ENCODE data around the gene ACSBG1. TPM values are rescaled to one million over a fixed set of nuclear protein-coding genes. Genes with fewer than 3 reads are reported as not detected.

Gene ACSBG1
- total RNA-seq, 2 donors from 2014 or later = 0.27 to 1.2 TPM

DNA sequence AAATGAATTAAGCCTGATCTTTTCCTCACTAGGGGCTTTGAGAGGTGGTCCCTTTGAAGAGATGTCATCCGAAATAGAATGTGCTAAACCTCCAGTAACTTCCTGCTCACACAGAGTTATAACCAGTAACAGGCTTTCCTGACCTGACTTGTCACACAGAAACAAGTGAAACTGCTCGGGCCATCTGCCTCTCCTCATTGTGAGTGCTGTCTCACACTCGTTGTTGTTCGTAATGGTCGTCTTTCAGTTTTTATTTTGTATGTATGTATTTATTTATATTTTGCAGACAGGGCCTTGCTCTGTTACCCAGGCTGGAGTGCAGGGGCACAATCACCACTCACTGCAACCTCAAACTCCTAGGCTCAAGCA is 24.0 kb downstream of the ACSBG1 start:
- peaks cover 13% of the 10 kb centered on the region for H3K4me1 ChIP-seq (ENCODE audit: control insufficient read depth, insufficient read depth, low read length)
- no peaks in the 10 kb centered on the region for H3K27me3 ChIP-seq (ENCODE audit: control insufficient read depth, insufficient read depth, low read length, poor library complexity, severe bottlenecking)
- H3K27ac ChIP-seq (ENCODE audit: low read depth, low read length) = no peak overlapping the region
- Mint-ChIP-seq H3K9me3 (no peaks in the 10 kb centered on the region), H3K4me3 (no peak overlapping the region), H3K27me3 (ENCODE audit: insufficient read depth) (peaks cover 3% of the 10 kb centered on the region), H3K27ac (no peak overlapping the region), H3K36me3 (ENCODE audit: low read depth) (no peaks in the 10 kb centered on the region), H3K4me1 (peaks cover 36% of the 10 kb centered on the region)
- H3K36me3 ChIP-seq (ENCODE audit: control insufficient read depth, insufficient read depth, low read length) = no peaks in the 10 kb centered on the region
- H3K9ac ChIP-seq (ENCODE audit: extremely low read depth, low read length, poor library complexity, severe bottlenecking) = no peak overlapping the region
- no peaks in the 10 kb centered on the region for H3K9me3 ChIP-seq (ENCODE audit: control insufficient read depth, low read length)
- 82 to 94% methylated on average over 2 to 5 of the region's 5 CpGs for WGBS, 2 experiments (ENCODE audit: insufficient coverage in 1 of 2, insufficient read length in 1 of 2)
- H3K4me3 ChIP-seq (ENCODE audit: low read length) = no peak overlapping the region
- TF ChIP-seq, protein P1, sequence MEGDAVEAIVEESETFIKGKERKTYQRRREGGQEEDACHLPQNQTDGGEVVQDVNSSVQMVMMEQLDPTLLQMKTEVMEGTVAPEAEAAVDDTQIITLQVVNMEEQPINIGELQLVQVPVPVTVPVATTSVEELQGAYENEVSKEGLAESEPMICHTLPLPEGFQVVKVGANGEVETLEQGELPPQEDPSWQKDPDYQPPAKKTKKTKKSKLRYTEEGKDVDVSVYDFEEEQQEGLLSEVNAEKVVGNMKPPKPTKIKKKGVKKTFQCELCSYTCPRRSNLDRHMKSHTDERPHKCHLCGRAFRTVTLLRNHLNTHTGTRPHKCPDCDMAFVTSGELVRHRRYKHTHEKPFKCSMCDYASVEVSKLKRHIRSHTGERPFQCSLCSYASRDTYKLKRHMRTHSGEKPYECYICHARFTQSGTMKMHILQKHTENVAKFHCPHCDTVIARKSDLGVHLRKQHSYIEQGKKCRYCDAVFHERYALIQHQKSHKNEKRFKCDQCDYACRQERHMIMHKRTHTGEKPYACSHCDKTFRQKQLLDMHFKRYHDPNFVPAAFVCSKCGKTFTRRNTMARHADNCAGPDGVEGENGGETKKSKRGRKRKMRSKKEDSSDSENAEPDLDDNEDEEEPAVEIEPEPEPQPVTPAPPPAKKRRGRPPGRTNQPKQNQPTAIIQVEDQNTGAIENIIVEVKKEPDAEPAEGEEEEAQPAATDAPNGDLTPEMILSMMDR (conservative IDR thresholded peaks at IDR 0.05) = no peak
- DNase-seq = peak; percentile 38

DNA sequence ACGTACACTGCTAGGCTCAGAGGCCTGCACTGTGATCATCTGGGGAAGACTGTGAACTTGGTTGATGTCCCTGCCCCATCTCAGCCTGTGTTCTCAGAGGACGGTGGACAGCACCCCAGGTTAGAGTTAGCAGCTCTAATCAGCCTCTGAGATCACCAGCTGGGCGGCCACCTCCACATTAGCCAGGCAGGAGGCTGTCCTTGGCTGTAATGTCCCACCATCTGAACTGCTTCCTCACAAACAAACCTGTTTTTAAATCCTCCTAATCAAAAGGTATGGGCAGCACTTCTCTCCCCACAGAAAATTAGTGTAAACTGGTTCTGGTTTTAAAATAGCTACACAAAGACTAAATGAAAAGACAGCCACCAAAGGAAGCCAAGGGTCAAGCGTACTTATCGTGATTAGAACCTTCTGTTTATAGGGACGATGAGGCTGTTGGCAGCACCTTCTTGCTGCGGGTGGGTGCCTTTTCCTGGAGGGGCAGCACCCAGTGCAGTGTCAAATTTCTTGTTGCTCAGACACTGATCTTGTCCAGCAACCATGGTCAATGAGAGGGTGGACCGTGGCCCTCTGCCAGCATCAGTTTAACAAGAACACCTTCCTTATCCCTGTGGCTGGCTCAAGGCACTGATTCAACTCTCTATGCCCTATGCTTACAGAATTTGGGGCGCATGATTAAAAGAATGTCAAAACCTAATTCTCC is 24.6 kb downstream of the ACSBG1 start:
- H3K36me3 Mint-ChIP-seq (ENCODE audit: low read depth) = no peaks in the 10 kb centered on the region
- no peaks in the 10 kb centered on the region for H3K9me3 Mint-ChIP-seq
- peak; percentile 46 for DNase-seq

DNA sequence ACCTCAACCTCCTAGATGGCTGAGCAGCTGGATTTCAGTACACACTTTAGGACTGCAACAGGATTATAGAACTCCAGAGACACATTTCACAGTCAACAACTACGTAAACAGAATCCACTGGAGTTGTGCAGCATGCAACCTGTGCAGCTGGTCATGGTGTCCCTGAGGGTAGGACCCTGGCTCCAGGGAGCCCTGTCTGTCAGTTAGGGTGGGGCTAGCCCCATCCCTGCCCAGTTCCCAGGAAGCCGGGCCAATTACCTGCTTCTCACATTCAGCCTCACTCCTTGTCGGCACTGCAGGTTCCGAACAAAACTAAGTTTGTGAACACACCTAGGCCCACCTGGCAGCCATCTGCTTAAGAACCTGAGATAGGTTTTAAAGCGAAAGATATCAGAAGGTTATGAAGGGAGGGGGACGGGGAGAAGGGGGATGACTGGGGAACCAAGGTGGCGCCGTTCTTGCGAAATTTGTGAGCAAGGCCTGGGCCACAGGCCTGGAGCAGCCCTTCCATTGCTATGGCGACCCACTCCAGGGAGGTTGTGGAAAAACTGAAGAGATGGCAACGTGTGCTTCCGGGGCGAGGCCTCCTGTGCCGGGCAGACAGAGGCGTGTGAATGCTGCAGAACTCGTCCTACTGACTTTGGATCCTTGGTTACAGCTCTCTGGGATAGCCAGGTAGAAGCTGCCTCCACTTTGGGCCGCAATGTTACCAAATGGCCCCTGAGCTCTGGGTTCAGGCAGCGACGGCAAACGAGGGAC is 25.3 kb downstream of the ACSBG1 start:
- H3K9ac ChIP-seq (ENCODE audit: extremely low read depth, low read length, poor library complexity, severe bottlenecking) = no peak overlapping the region
- TF ChIP-seq, protein P1 (conservative IDR thresholded peaks at IDR 0.05) = no peak
- peaks cover 13% of the 10 kb centered on the region for H3K4me1 ChIP-seq (ENCODE audit: control insufficient read depth, insufficient read depth, low read length)
- H3K36me3 Mint-ChIP-seq (ENCODE audit: low read depth) = no peaks in the 10 kb centered on the region
- H3K27me3 ChIP-seq (ENCODE audit: control insufficient read depth, insufficient read depth, low read length, poor library complexity, severe bottlenecking) = no peaks in the 10 kb centered on the region
- H3K4me3 ChIP-seq (ENCODE audit: low read length) = no peak overlapping the region
- H3K27me3 Mint-ChIP-seq (ENCODE audit: insufficient read depth) = peaks cover 3% of the 10 kb centered on the region
- H3K27ac Mint-ChIP-seq = no peak overlapping the region
- no peaks in the 10 kb centered on the region for H3K9me3 ChIP-seq (ENCODE audit: control insufficient read depth, low read length)
- peaks cover 36% of the 10 kb centered on the region for H3K4me1 Mint-ChIP-seq
- no peaks in the 10 kb centered on the region for H3K9me3 Mint-ChIP-seq
- 93 to 94% methylated on average over 18 to 20 of the region's 20 CpGs for WGBS, 2 experiments (ENCODE audit: insufficient coverage in 1 of 2, insufficient read length in 1 of 2)
- no peak for DNase-seq
- H3K36me3 ChIP-seq (ENCODE audit: control insufficient read depth, insufficient read depth, low read length) = no peaks in the 10 kb centered on the region
- no peak overlapping the region for H3K27ac ChIP-seq (ENCODE audit: low read depth, low read length)
- H3K4me3 Mint-ChIP-seq = no peak overlapping the region

More for the DNA sequence above, 24.6 kb downstream of the ACSBG1 start:
- Histone ChIP-seq H3K9ac (ENCODE audit: extremely low read depth, low read length, poor library complexity, severe bottlenecking) (peak overlapping the region; percentile 15), H3K4me1 (ENCODE audit: control insufficient read depth, insufficient read depth, low read length) (peaks cover 13% of the 10 kb centered on the region), H3K27me3 (ENCODE audit: control insufficient read depth, insufficient read depth, low read length, poor library complexity, severe bottlenecking) (no peaks in the 10 kb centered on the region), H3K4me3 (ENCODE audit: low read length) (no peak overlapping the region), H3K9me3 (ENCODE audit: control insufficient read depth, low read length) (no peaks in the 10 kb centered on the region), H3K36me3 (ENCODE audit: control insufficient read depth, insufficient read depth, low read length) (no peaks in the 10 kb centered on the region), H3K27ac (ENCODE audit: low read depth, low read length) (no peak overlapping the region)
- peaks cover 36% of the 10 kb centered on the region for H3K4me1 Mint-ChIP-seq
- H3K27ac Mint-ChIP-seq = no peak overlapping the region
- peaks cover 3% of the 10 kb centered on the region for H3K27me3 Mint-ChIP-seq (ENCODE audit: insufficient read depth)
- WGBS, 2 experiments (ENCODE audit: insufficient coverage in 1 of 2, insufficient read length in 1 of 2) = 91% methylated on average over 9 of the region's 9 CpGs
- TF ChIP-seq, protein P1 (conservative IDR thresholded peaks at IDR 0.05) = no peak
- no peak overlapping the region for H3K4me3 Mint-ChIP-seq

Measured in endodermal cell (in vitro differentiated cells).